Measurements from ENCODE around the gene DAPK2. TPM values are rescaled to one million over a fixed set of nuclear protein-coding genes. Genes with fewer than 3 reads are reported as not detected.

DAPK2 gene
- total RNA-seq, 1 donor from 2014 or later, result 1.6 TPM

- no peaks in the 10 kb centered on the region for H3K27me3 Mint-ChIP-seq (ENCODE audit: low read depth)
- H3K4me3 Mint-ChIP-seq (ENCODE audit: unreplicated experiment), result no peak overlapping the region
- peak; percentile 35 for DNase-seq (ENCODE audit: low spot score)
- peak overlapping the region; percentile 28 for H3K27ac Mint-ChIP-seq (ENCODE audit: unreplicated experiment)
- H3K36me3 Mint-ChIP-seq (ENCODE audit: low read depth), result no peaks in the 10 kb centered on the region
- no peaks in the 10 kb centered on the region for H3K9me3 Mint-ChIP-seq (ENCODE audit: low read depth)
- H3K4me1 Mint-ChIP-seq (ENCODE audit: low read depth), result peaks cover 15% of the 10 kb centered on the region
- TF ChIP-seq CTCF (IDR thresholded peaks at IDR 0.05), result no peak
Measured at GRCh38 chr15:63979262-63979793, 67.0 kb downstream of the DAPK2 start.

GRCh38 chr15:63978511-63979261 lies 67.6 kb downstream of the DAPK2 start:
- TF ChIP-seq CTCF (IDR thresholded peaks at IDR 0.05), result no peak
- no peak for DNase-seq (ENCODE audit: low spot score)
- Mint-ChIP-seq H3K4me3 (ENCODE audit: unreplicated experiment) (no peak overlapping the region), H3K4me1 (ENCODE audit: low read depth) (peaks cover 21% of the 10 kb centered on the region), H3K9me3 (ENCODE audit: low read depth) (no peaks in the 10 kb centered on the region), H3K27me3 (ENCODE audit: low read depth) (no peaks in the 10 kb centered on the region), H3K27ac (ENCODE audit: unreplicated experiment) (peak overlapping the region; percentile 28), H3K36me3 (ENCODE audit: low read depth) (no peaks in the 10 kb centered on the region)

- TF ChIP-seq CTCF (IDR thresholded peaks at IDR 0.05), result no peak
- peaks cover 26% of the 10 kb centered on the region for H3K4me1 Mint-ChIP-seq (ENCODE audit: low read depth)
- no peak overlapping the region for H3K27ac Mint-ChIP-seq (ENCODE audit: unreplicated experiment)
- H3K27me3 Mint-ChIP-seq (ENCODE audit: low read depth), result no peaks in the 10 kb centered on the region
- no peaks in the 10 kb centered on the region for H3K9me3 Mint-ChIP-seq (ENCODE audit: low read depth)
- no peak overlapping the region for H3K4me3 Mint-ChIP-seq (ENCODE audit: unreplicated experiment)
- peak; percentile 55 for DNase-seq (ENCODE audit: low spot score)
- no peaks in the 10 kb centered on the region for H3K36me3 Mint-ChIP-seq (ENCODE audit: low read depth)
Measured at GRCh38 chr15:63977119-63977518, 69.2 kb downstream of the DAPK2 start.

- no peaks in the 10 kb centered on the region for H3K27me3 Mint-ChIP-seq (ENCODE audit: low read depth)
- no peak overlapping the region for H3K27ac Mint-ChIP-seq (ENCODE audit: unreplicated experiment)
- no peak for TF ChIP-seq CTCF (IDR thresholded peaks at IDR 0.05)
- H3K9me3 Mint-ChIP-seq (ENCODE audit: low read depth), result no peaks in the 10 kb centered on the region
- no peak overlapping the region for H3K4me3 Mint-ChIP-seq (ENCODE audit: unreplicated experiment)
- no peak for DNase-seq (ENCODE audit: low spot score)
- peaks cover 28% of the 10 kb centered on the region for H3K4me1 Mint-ChIP-seq (ENCODE audit: low read depth)
- no peaks in the 10 kb centered on the region for H3K36me3 Mint-ChIP-seq (ENCODE audit: low read depth)
Measured at GRCh38 chr15:63974021-63974420, 72.3 kb downstream of the DAPK2 start.

GRCh38 chr15:63973212-63974009 lies 72.9 kb downstream of the DAPK2 start:
- Mint-ChIP-seq H3K27me3 (ENCODE audit: low read depth) (no peaks in the 10 kb centered on the region), H3K36me3 (ENCODE audit: low read depth) (no peaks in the 10 kb centered on the region), H3K27ac (ENCODE audit: unreplicated experiment) (no peak overlapping the region), H3K4me1 (ENCODE audit: low read depth) (peaks cover 23% of the 10 kb centered on the region), H3K9me3 (ENCODE audit: low read depth) (no peaks in the 10 kb centered on the region), H3K4me3 (ENCODE audit: unreplicated experiment) (no peak overlapping the region)
- no peak for TF ChIP-seq CTCF (IDR thresholded peaks at IDR 0.05)
- DNase-seq (ENCODE audit: low spot score), result peak; percentile 29

Measured in chondrocyte (in vitro differentiated cells).